Stimulated activated CD8-positive, alpha-beta memory T cell treated with anti-CD3 and anti-CD28 coated beads, Interleukin-4, amount 100 ng/mL, for 24 hours (primary cell): Measurements from ENCODE around the gene C12orf76.
"Not testable (repeated sequence)": the region's sequence is repeated elsewhere in the genome, so short reads cannot be mapped to it uniquely, and the experiment has no call there.

Source experiments
- DNase-seq: peaks from one replicate; pipeline ENCODE4 v3.0.0-alpha.2; 2020; ENCODE audit warnings: low read depth

The C12orf76 gene

GRCh38 chr12:110065540-110065939, 17.2 kb upstream of the C12orf76 start:
- DNase-seq, result no peak

- DNase-seq, result no peak
These were observed 13.9 kb upstream of the C12orf76 start for GRCh38 chr12:110062241-110062640.

- no peak for DNase-seq
These were observed 11.3 kb upstream of the C12orf76 start for GRCh38 chr12:110059651-110060000.

GRCh38 chr12:110058875-110059615, 10.7 kb upstream of the C12orf76 start:
- DNase-seq, result no peak

- not testable (repeated sequence) for DNase-seq
These were observed 8.3 kb upstream of the C12orf76 start for GRCh38 chr12:110056643-110057042.

- peak; percentile 31 for DNase-seq
These were observed 7.3 kb upstream of the C12orf76 start for GRCh38 chr12:110055375-110056352.

- no peak for DNase-seq
These were observed 2.6 kb upstream of the C12orf76 start for GRCh38 chr12:110050927-110051326.

- not testable (repeated sequence) for DNase-seq
These were observed 1.3 kb upstream of the C12orf76 start for GRCh38 chr12:110049666-110050065.

GRCh38 chr12:110049034-110049433, 712 bp upstream of the C12orf76 start:
- DNase-seq, result not testable (repeated sequence)

GRCh38 chr12:110047297-110047940, 903 bp downstream of the C12orf76 start:
- no peak for DNase-seq

- no peak for DNase-seq
These were observed 1.7 kb downstream of the C12orf76 start for GRCh38 chr12:110046451-110047187.

GRCh38 chr12:110042264-110042663, 6.1 kb downstream of the C12orf76 start:
- DNase-seq, result no peak

GRCh38 chr12:110039085-110039807, 9.1 kb downstream of the C12orf76 start:
- DNase-seq, result no peak

- DNase-seq, result no peak
These were observed 9.6 kb downstream of the C12orf76 start for GRCh38 chr12:110038741-110039084.

GRCh38 chr12:110037315-110037714, 11.0 kb downstream of the C12orf76 start:
- DNase-seq, result no peak

GRCh38 chr12:110035534-110036104, 12.7 kb downstream of the C12orf76 start:
- no peak for DNase-seq

GRCh38 chr12:110033888-110034287, 14.4 kb downstream of the C12orf76 start:
- DNase-seq, result no peak

GRCh38 chr12:110029290-110029815, 19.0 kb downstream of the C12orf76 start:
- no peak for DNase-seq

- DNase-seq, result no peak
These were observed 20.0 kb downstream of the C12orf76 start for GRCh38 chr12:110028323-110028722.

GRCh38 chr12:110024051-110024450, 24.3 kb downstream of the C12orf76 start:
- no peak for DNase-seq
